Measurements from ENCODE around the gene DKKL1.

DKKL1 gene

GRCh38 chr19:49337267-49338022, 26.2 kb upstream of the DKKL1 start:
- no peak for DNase-seq

- DNase-seq, result no peak
These were observed 25.5 kb upstream of the DKKL1 start for GRCh38 chr19:49338023-49338677.

- DNase-seq, result peak in 30 of 56 donors; percentile 10 to 73 (median 34)
These were observed 24.9 kb upstream of the DKKL1 start for GRCh38 chr19:49338691-49339300.

GRCh38 chr19:49339301-49340068, 24.2 kb upstream of the DKKL1 start:
- DNase-seq, result peak in 52 of 56 donors; percentile 14 to 89 (median 66)

GRCh38 chr19:49340069-49340864, 23.4 kb upstream of the DKKL1 start:
- DNase-seq, result peak in 1 of 56 donors; percentile 57

GRCh38 chr19:49340865-49341718, 22.6 kb upstream of the DKKL1 start:
- no peak for DNase-seq

GRCh38 chr19:49342291-49342721, 21.4 kb upstream of the DKKL1 start:
- DNase-seq, result no peak

GRCh38 chr19:49343123-49343522, 20.6 kb upstream of the DKKL1 start:
- DNase-seq, result no peak

- DNase-seq, result no peak
These were observed 18.9 kb upstream of the DKKL1 start for GRCh38 chr19:49344505-49345423.

- no peak for DNase-seq
These were observed 16.5 kb upstream of the DKKL1 start for GRCh38 chr19:49347191-49347590.

- peak in 9 of 56 donors; percentile 7 to 50 (median 10) for DNase-seq
These were observed 15.8 kb upstream of the DKKL1 start for GRCh38 chr19:49347835-49348234.

- no peak for DNase-seq
These were observed 15.1 kb upstream of the DKKL1 start for GRCh38 chr19:49348305-49349189.

- no peak for DNase-seq
These were observed 14.1 kb upstream of the DKKL1 start for GRCh38 chr19:49349567-49349966.

GRCh38 chr19:49355909-49356353, 7.7 kb upstream of the DKKL1 start:
- DNase-seq, result no peak

GRCh38 chr19:49356382-49356781, 7.3 kb upstream of the DKKL1 start:
- DNase-seq, result no peak

GRCh38 chr19:49357186-49357585, 6.5 kb upstream of the DKKL1 start:
- no peak for DNase-seq

Measured in nucleus accumbens (tissue), 56 donors.